ENCODE data around the gene ABITRAM. TPM values are rescaled to one million over a fixed set of nuclear protein-coding genes. Genes with fewer than 3 reads are reported as not detected.

The ABITRAM gene
- total and polyA plus RNA-seq, 2 of the 13 experiments (the other 11 are each of a cell fraction or from before 2014, with no cell fraction given): 10.2 to 21.6 TPM

DNA sequence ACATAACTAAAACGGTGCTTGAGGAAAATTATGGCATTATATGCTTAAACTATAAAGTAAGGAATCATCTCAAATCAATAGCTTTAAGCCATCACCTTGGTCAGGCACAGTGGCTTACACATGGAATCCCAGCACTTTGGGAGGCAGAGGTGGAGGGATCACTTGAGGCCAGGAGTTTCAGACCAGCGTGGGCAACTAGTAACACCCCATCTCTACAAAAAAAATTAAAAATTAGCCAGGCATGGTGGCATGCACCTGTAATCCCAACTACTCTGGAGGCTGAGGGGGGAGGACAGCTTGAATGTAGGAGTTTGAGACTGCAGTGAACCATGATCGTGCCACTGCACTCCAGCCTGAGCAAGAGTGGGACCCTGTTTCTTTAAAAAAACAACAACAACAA, 49.5 kb upstream of the ABITRAM start (continued):
- TF ChIP-seq, protein P1, sequence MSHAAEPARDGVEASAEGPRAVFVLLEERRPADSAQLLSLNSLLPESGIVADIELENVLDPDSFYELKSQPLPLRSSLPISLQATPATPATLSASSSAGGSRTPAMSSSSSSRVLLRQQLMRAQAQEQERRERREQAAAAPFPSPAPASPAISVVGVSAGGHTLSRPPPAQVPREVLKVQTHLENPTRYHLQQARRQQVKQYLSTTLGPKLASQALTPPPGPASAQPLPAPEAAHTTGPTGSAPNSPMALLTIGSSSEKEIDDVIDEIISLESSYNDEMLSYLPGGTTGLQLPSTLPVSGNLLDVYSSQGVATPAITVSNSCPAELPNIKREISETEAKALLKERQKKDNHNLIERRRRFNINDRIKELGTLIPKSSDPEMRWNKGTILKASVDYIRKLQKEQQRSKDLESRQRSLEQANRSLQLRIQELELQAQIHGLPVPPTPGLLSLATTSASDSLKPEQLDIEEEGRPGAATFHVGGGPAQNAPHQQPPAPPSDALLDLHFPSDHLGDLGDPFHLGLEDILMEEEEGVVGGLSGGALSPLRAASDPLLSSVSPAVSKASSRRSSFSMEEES (CRISPR knock-in tag; IDR thresholded peaks at IDR 0.05): 0 out of 2 replicates have a peak, but pooled peaks have one; percentile 17
- TF ChIP-seq POLR2A (IDR thresholded peaks at IDR 0.05; ENCODE audit: insufficient read depth in 1 of 2, low read depth in 2 of 2, low read length in 2 of 2) (peak; percentile 49 to 68; a peak in 3 of 4 replicates), FOSL2 (CRISPR knock-in tag; IDR thresholded peaks at IDR 0.05) (peak; percentile 61; the same call in 1 of the 2 replicates), POLR2G (IDR thresholded peaks at IDR 0.05; ENCODE audit: low read depth, low read length) (peak; percentile 86), NCOA2 (CRISPR knock-in tag; IDR thresholded peaks at IDR 0.05) (peak; percentile 39; the same call in 1 of the 2 replicates), NFRKB (IDR thresholded peaks at IDR 0.05) (no peak), ZNF263 (CRISPR knock-in tag; IDR thresholded peaks at IDR 0.05) (peak; percentile 42), GATA4 (IDR thresholded peaks at IDR 0.05; ENCODE audit: borderline replicate concordance, low read depth) (no peak), TAF1 (CRISPR knock-in tag; IDR thresholded peaks at IDR 0.05) (0 out of 2 replicates have a peak, but pooled peaks have one; percentile 46), ZC3H4 (CRISPR knock-in tag; IDR thresholded peaks at IDR 0.05; ENCODE audit: borderline replicate concordance) (peak; percentile 83), FOXP1 (IDR thresholded peaks at IDR 0.05) (no peak), FOXP1 (CRISPR knock-in tag; IDR thresholded peaks at IDR 0.05) (peak; percentile 17; the same call in 1 of the 2 replicates), PAF1 (CRISPR knock-in tag; IDR thresholded peaks at IDR 0.05) (peak; percentile 87; the same call in 1 of the 2 replicates), EP300 (IDR thresholded peaks at IDR 0.05; ENCODE audit: low read depth in 2 of 2, low read length in 2 of 2) (peak in 1 of 2 experiments; percentile 39; a peak in 1 of 4 replicates), EP300 (CRISPR knock-in tag; IDR thresholded peaks at IDR 0.05; ENCODE audit: borderline replicate concordance) (no peak), SIX1 (CRISPR knock-in tag; IDR thresholded peaks at IDR 0.05; ENCODE audit: borderline replicate concordance) (0 out of 2 replicates have a peak, but pooled peaks have one; percentile 15), FOXK1 (CRISPR knock-in tag; IDR thresholded peaks at IDR 0.05; ENCODE audit: borderline replicate concordance, low read depth) (peak; percentile 38; the same call in 1 of the 2 replicates)
- TF ChIP-seq, protein P2, sequence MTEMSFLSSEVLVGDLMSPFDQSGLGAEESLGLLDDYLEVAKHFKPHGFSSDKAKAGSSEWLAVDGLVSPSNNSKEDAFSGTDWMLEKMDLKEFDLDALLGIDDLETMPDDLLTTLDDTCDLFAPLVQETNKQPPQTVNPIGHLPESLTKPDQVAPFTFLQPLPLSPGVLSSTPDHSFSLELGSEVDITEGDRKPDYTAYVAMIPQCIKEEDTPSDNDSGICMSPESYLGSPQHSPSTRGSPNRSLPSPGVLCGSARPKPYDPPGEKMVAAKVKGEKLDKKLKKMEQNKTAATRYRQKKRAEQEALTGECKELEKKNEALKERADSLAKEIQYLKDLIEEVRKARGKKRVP (CRISPR knock-in tag; IDR thresholded peaks at IDR 0.05): no peak
- TF ChIP-seq, protein P3, sequence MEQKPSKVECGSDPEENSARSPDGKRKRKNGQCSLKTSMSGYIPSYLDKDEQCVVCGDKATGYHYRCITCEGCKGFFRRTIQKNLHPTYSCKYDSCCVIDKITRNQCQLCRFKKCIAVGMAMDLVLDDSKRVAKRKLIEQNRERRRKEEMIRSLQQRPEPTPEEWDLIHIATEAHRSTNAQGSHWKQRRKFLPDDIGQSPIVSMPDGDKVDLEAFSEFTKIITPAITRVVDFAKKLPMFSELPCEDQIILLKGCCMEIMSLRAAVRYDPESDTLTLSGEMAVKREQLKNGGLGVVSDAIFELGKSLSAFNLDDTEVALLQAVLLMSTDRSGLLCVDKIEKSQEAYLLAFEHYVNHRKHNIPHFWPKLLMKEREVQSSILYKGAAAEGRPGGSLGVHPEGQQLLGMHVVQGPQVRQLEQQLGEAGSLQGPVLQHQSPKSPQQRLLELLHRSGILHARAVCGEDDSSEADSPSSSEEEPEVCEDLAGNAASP (CRISPR knock-in tag; IDR thresholded peaks at IDR 0.05; ENCODE audit: borderline replicate concordance): peak; percentile 71; the same call in 1 of the 2 replicates
- TF ChIP-seq, protein P4, sequence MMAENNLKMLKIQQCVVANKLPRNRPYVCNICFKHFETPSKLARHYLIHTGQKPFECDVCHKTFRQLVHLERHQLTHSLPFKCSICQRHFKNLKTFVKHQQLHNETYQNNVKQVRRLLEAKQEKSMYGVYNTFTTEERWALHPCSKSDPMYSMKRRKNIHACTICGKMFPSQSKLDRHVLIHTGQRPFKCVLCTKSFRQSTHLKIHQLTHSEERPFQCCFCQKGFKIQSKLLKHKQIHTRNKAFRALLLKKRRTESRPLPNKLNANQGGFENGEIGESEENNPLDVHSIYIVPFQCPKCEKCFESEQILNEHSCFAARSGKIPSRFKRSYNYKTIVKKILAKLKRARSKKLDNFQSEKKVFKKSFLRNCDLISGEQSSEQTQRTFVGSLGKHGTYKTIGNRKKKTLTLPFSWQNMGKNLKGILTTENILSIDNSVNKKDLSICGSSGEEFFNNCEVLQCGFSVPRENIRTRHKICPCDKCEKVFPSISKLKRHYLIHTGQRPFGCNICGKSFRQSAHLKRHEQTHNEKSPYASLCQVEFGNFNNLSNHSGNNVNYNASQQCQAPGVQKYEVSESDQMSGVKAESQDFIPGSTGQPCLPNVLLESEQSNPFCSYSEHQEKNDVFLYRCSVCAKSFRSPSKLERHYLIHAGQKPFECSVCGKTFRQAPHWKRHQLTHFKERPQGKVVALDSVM (CRISPR knock-in tag; IDR thresholded peaks at IDR 0.05): peak; percentile 94
- TF ChIP-seq, protein P5, sequence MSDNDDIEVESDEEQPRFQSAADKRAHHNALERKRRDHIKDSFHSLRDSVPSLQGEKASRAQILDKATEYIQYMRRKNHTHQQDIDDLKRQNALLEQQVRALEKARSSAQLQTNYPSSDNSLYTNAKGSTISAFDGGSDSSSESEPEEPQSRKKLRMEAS (IDR thresholded peaks at IDR 0.05): peak; percentile 56
- TF ChIP-seq, protein P6, sequence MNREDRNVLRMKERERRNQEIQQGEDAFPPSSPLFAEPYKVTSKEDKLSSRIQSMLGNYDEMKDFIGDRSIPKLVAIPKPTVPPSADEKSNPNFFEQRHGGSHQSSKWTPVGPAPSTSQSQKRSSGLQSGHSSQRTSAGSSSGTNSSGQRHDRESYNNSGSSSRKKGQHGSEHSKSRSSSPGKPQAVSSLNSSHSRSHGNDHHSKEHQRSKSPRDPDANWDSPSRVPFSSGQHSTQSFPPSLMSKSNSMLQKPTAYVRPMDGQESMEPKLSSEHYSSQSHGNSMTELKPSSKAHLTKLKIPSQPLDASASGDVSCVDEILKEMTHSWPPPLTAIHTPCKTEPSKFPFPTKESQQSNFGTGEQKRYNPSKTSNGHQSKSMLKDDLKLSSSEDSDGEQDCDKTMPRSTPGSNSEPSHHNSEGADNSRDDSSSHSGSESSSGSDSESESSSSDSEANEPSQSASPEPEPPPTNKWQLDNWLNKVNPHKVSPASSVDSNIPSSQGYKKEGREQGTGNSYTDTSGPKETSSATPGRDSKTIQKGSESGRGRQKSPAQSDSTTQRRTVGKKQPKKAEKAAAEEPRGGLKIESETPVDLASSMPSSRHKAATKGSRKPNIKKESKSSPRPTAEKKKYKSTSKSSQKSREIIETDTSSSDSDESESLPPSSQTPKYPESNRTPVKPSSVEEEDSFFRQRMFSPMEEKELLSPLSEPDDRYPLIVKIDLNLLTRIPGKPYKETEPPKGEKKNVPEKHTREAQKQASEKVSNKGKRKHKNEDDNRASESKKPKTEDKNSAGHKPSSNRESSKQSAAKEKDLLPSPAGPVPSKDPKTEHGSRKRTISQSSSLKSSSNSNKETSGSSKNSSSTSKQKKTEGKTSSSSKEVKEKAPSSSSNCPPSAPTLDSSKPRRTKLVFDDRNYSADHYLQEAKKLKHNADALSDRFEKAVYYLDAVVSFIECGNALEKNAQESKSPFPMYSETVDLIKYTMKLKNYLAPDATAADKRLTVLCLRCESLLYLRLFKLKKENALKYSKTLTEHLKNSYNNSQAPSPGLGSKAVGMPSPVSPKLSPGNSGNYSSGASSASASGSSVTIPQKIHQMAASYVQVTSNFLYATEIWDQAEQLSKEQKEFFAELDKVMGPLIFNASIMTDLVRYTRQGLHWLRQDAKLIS (CRISPR knock-in tag; IDR thresholded peaks at IDR 0.05): peak; percentile 80
